Activated CD4-positive, alpha-beta T cell treated with anti-CD3 and anti-CD28 coated beads, Interleukin-2, amount 50 U/mL, for 4 hours (primary cell): ENCODE data around the gene PLAAT1.

ENCODE experiments used
- DNase-seq, 2 experiments: peaks; one replicate each; pipeline ENCODE4 v3.0.0-alpha.2; 2020

Gene PLAAT1

DNA sequence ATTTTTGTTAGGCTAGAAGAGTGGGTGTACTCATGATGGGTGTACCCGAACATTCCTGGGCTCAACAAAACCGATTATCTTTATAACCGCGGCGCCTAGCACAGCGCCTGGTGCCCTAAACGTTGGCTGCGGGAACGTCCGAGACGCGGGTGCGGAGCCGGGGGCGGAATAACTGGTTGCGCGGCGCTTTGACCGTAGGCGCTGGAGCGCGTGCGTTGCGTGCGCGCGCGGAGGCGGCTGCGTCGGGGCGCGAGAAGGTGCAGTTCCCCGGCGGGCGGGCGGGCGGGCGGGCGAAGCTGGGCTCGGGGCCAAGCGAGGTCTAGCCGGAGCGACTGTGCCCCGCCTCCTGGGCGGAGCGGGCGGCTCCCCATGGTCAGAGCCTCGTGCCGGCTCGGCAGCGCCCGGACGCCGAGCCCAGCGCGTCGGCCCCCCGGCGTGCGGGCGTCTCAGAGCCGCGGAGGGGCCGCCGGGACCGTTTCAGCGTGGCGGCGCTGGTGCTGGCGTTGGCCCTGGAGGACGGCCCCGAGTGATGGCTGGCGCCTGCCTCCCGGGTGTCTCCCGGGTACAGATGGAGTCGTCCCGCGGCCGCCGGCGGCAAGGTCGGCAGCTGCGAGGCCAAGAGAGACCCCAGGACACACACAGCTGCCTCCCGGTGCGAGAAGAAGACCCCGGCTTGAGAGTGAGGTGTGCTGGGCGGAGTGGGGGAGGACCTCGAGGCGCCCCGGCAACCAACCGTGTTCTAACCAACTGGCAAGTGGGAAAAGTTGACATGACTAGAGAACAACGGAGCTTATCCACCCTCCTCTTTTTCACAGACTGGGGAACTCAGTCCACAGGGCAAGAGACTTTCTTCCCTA lies at the start of gene PLAAT1:
Gene PLAAT1, plus strand, starts transcription at position 373 of the 857 bp plus-strand sequence. CDS start 14,429 bp downstream, outside the sequence.
- DNase-seq: no peak

DNA sequence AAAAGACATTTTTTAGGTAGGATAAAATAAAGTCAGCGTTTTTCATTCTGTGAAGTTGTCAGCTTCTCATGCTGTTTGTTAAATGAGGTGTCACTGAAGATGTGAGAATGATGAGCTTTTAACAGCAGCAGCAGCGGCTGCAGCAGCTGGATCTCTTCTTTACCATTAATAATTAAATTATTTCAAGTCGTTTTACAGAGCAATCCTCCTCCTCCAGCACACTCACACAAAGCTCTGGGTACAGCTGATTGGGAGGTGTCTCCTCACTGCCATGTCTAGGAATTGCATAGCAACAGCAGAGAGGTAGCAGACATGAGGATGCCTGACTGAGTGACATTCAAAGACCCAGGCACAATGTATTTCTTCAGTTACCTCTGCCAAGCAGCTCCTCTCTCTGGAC lies 46.7 kb upstream of the PLAAT1 start:
- DNase-seq: no peak

DNA sequence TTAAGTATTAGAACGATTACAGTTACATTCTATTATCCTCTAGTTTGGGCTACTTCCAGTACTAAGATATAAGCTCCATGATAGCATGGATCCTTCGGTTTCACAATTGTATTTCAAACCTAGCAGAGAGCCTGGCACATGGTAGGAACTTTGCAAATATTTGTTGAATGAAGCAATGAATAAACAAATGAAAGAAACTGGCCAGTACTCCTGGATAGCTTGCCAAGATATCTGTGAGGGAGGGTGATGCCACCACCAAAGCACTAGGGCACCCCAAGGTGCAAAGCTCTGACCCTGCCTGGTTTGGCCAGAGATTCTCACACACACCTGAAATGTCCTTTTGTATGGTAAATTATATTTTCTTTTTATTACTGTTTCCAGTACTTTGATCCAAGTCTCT lies 44.3 kb upstream of the PLAAT1 start:
- no peak for DNase-seq

GRCh38 chr3:193207290-193208273 lies 33.4 kb upstream of the PLAAT1 start:
- DNase-seq: no peak

DNA sequence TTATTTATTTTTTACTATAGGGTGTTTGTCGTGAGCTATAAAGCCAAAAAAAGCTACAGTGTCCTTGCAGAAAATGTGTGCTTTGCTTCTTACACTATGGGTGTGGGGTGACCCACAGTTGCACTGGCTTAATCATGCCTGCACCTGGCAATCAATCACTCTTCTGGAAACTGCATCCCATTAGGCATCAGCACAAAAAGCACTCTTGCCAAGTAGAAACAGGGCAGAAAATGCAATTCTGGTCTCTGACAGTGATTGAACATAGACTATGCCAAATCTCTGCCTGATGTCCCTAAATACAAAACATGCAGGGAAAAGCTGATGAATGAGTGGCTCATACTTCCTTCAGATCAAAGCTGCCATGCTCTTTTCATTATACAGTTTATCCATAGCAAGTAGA lies 30.4 kb upstream of the PLAAT1 start:
- DNase-seq: no peak

GRCh38 chr3:193211173-193211572 lies 29.8 kb upstream of the PLAAT1 start:
- no peak for DNase-seq

- DNase-seq: no peak
These were observed 29.0 kb upstream of the PLAAT1 start for GRCh38 chr3:193211984-193212383.

DNA sequence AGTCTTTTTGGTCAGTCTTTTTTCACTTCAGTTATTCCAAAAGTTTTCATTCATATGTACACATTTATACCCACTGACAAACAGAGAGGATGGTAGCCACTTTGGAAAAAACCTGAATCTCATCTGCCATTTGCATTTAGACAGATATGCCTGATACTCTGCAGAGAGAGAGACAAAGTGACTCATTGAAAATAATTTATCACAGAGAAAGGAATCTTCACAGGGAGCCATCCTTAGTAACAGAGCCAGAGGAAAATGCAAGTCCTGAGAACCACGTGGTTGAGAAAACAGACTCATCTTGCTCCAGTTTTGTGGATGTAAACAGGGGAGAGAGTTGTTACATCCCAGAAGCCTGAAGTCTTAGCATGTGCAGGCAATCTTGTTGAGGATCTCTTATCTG lies 28.2 kb upstream of the PLAAT1 start:
- no peak for DNase-seq

- no peak for DNase-seq
These were observed 26.6 kb upstream of the PLAAT1 start for GRCh38 chr3:193214445-193214844.

DNA sequence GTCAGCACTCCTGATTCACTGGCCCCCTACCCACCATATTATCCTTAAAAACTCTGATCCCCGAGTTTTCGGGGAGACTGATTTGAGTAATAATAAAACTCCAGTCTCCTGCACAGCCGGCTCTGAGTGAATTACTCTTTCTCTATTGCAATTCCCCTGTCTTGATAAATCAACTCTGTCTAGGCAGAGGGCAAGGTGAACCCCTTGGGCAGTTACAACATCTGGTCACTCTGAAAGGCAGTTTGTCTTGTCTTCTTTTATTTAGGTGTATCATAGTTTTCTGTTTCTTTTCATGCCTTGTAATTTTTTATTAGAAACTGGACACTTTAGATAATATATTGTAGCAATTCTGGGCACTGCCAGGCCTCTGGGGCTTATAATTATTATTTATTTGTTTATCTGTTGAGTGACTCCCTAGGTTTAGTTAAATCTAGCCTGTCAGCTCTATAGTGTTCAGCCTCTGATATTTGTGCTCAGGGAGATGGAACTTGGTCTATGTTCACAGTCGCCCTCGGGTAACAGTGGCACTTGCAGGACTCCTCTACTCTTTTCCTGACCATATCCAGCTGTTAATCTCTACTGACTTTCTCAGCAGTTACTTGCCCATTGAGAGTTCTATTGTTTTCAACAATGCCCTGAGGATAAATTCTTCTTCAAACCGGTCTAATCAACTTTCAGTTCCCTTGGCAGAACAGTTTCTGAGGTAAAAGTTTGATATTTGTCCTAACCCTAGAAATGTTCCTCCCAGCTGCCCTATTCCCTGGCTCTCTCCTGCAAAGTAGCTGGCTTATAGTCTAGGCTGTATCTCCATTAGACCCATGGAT lies 15.5 kb upstream of the PLAAT1 start:
- DNase-seq: no peak

GRCh38 chr3:193228206-193228605 lies 12.8 kb upstream of the PLAAT1 start:
- no peak for DNase-seq

GRCh38 chr3:193229851-193230420 lies 11.1 kb upstream of the PLAAT1 start:
- DNase-seq: no peak

DNA sequence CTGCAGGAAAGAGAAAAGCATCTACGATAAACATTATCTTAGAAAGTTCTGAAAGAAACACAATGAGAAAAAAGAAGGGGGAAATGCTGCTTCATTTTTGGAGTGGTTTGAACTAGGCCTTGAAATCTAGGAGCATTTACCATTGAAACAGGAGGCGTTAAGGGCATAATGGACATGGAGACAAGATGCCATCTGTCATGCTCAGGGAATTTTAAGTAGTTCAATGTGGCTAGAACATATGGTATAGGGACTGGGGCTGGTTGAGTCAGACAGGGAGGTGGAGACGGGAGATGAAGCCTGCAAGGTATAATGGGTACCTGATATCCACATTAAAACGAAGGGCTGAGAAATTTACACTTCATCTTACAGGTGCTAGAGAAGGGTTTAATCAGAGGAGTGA lies 10.4 kb upstream of the PLAAT1 start:
- DNase-seq: no peak

- DNase-seq: no peak
These were observed 9.8 kb upstream of the PLAAT1 start for GRCh38 chr3:193231201-193231600.

- no peak for DNase-seq
These were observed 4.4 kb upstream of the PLAAT1 start for GRCh38 chr3:193236599-193236998.

DNA sequence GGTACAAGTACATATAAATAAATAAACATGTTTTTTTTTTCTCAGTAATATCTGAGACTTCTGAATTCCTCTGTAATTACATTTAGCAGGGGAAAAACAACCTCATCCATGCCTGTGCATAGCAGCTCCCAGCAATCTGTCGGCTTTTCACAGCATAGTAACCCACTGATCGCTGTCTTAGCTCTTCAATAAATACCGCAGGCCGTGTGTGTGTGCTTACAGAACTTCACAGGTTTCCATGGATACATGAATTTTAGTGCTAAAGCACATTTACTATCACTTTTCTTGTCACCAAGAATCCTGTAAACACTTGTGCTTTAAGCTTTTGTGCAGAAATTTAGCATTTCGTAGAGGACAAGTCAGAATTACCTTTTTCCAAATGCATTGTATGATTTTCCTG lies 4.0 kb upstream of the PLAAT1 start:
- DNase-seq: no peak

GRCh38 chr3:193240436-193240849 lies 579 bp upstream of the PLAAT1 start:
- no peak for DNase-seq

GRCh38 chr3:193241716-193242115 lies 694 bp downstream of the PLAAT1 start:
- no peak for DNase-seq

DNA sequence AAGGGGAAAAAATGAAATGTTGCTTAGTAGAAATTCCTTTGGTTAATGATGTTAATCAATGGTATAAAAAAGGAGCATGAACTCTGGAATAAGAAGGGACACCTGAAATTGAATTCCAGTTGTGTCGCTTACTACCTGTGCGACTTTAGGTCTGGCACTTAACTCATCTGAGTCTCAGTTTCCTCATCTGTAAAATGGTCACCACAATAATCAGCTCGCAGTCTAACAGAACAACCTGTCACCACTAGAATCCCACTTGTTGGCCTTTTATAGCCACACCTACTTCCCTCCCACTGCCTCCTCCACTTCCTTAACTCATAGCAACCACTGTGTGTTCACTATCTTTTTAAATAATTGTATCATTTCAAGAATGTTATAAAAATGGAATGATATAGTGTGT lies 2.5 kb downstream of the PLAAT1 start:
- no peak for DNase-seq

- no peak for DNase-seq
These were observed 7.9 kb downstream of the PLAAT1 start for GRCh38 chr3:193248848-193249468.

DNA sequence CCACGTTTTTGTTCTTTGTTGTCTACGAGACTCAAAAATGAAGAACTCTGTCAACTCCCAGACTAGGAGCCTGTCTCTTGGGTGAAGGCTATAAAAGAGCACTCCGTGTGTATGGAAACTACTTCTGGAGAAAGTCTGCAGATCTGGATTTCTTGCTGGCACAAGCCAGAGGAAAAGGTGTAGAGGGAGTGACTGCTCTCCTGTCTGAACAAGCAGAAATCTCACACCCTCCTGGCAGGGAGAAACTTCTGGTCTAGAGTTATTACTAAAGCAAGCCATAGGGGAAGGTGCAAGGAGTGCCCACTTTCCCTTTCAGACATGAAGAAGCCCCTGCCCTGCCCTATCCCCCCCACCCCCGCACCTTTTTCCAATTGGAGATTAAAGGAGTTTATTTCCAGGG lies 9.5 kb downstream of the PLAAT1 start:
- no peak for DNase-seq
